Inflammatory macrophage (primary cell): ENCODE data around the gene LTO1.

Experiments
- DNase-seq, 2 donors: peaks; one replicate each; pipeline ENCODE4 v3.0.0-alpha.2; 2020 to 2022

LTO1 gene

DNA sequence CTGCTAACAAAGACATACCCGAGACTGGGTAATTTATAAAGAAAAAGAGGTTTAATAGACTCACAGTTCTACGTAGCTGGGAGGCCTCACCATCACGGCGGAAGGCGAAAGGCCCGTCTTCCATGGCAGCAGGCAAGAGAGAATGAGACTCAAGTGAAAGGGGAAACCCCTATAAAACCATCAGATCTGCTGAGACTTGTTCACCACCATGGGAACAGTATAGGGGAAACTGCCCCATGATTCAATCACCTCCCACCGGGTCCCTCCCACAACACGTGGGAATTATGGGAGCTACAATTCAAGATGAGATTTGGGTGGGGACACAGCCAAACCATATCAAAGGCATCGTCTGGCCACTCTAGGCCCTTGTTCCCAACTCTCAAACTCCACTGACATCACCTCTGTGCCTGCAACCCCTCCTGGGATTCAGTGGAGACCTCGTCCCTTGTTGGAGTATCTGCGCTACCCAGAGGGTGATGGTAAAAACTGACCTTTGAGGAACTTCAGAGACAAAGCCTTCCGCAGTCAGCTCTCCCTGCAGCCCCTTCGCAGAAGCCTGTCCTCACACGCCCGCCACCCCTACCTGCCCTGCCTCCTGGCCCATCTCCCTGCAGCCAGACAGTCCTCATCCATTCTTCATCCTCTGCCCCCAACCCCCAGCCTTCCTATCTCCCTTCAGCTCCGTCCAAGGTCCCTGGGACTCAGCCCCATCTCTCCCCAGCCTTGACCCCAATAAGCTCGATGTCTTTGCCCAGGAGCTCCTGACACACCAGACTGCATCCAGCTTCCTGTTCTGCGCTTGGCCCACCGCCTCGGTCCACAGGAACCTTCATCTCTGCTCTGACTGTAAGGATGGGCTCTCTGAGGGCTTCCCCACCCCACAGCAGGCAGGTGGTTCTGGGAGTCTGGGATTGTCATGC lies 18.4 kb downstream of the LTO1 start:
- no peak for DNase-seq

DNA sequence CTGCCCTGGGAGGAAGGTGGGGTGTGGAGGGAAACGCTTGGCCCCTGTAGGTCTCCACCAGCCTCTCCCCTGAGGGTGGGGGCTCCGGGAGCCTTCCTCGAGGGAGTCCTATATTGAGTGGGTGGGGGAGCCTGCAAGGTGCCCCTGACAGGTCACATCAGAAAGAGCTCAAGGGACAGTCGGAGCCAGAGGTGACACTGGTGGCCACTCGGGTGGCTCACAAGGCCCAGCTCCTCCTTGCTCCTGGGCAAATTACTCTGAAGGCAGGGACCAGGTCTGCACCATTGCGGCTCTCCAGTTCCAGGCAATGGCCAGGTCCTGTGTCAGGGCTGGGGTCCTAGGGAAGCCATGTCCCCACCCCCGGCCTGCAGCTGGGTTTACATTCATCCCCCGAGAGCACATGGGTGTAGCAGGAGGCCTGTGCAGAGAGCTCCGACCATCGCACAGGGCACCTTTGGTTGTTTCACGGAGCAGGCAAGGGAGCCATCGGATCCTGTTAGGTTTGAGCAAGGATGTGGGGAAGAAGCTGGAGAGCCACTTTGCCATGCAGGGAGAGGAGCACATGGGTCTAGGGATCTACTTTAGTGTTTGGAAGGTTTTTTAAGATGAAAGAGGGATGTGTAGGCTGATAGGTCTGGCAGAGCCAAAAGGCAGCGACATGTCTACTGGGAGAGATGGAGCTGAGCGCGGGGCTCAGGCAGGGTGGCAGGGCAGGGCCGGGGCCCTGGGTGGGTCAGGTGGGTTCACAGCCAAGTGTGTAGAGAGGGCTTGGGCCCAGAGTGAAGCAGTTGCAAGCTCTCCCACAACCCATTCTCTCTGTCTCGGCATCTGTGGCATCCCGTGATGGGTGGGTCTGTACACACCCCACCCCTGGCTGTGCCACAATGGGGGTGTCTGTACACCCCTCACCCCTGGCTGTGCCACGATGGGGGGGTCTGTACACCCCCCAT lies 19.4 kb downstream of the LTO1 start:
- DNase-seq, result no peak

DNA sequence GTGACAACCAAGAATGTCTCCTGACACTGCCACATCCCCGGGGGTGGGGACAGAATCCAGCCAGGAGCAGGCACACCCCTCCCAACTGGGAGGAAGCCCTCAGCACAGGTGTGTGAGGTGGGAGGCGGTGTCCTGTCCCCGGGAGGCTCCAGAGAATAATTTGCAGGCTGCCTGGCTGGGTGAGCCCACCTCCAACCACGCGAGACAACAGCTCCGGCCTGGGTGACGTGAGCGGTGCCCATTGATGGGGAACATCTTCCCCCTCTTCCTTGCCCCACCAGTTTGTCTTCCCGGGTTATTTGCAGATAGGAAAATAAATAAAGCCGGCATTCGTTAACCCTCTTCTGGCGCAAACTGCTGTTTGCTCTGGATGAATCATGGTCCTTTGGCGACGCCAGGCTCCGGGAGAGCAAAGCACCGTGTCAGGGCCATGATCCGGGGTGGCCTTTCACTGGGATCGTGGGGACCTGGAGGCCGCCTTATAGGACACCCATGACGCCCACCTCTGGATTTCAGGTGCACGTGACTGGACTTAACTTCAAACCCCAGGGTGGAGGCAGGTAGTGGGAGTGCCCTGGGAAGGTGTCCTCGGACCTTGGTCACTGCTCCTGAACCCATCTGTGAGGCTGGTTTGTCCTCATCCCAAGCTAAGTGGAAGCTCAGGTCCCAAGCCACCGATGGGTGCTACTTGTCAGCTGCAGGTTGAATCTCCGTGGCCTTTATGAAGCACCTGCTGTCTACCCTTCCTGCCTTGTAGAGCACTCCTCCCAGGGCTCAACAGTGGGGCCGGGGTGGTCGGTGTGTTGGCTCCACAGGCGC lies 20.3 kb downstream of the LTO1 start:
- DNase-seq, result no peak

DNA sequence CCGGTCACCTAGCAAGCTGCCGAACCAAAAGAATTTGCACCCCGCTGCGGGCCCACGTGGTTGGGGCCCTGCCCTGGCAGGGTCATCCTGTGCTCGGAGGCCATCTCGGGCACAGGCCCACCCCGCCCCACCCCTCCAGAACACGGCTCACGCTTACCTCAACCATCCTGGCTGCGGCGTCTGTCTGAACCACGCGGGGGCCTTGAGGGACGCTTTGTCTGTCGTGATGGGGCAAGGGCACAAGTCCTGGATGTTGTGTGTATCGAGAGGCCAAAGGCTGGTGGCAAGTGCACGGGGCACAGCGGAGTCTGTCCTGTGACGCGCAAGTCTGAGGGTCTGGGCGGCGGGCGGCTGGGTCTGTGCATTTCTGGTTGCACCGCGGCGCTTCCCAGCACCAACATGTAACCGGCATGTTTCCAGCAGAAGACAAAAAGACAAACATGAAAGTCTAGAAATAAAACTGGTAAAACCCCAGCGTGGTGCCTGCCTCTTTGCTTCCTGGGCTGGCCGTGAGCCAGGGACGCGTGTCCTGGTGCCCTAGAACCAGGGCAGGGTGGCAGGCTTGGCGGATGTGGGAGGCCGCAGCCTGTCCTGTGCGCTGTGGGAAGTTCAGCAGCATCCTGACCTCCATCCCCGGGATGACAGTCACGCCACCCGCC lies 21.0 kb downstream of the LTO1 start:
- no peak for DNase-seq

DNA sequence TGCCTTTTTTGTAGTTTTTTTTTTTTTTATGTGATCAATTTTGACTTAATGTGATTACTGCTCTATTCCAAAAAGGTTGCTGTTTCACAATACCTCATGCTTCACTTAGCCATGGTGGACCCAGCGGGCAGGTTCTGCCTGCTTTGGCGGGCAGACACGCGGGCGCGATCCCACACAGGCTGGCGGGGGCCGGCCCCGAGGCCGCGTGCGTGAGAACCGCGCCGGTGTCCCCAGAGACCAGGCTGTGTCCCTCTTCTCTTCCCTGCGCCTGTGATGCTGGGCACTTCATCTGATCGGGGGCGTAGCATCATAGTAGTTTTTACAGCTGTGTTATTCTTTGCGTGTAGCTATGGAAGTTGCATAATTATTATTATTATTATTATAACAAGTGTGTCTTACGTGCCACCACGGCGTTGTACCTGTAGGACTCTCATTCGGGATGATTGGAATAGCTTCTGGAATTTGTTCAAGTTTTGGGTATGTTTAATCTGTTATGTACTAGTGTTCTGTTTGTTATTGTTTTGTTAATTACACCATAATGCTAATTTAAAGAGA lies 21.7 kb downstream of the LTO1 start:
- DNase-seq, result no peak

DNA sequence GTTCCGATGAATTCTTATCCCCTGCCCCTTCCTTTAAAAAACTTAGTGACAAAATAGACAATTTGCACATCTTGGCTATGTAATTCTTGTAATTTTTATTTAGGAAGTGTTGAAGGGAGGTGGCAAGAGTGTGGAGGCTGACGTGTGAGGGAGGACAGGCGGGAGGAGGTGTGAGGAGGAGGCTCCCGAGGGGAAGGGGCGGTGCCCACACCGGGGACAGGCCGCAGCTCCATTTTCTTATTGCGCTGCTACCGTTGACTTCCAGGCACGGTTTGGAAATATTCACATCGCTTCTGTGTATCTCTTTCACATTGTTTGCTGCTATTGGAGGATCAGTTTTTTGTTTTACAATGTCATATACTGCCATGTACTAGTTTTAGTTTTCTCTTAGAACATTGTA lies 22.2 kb downstream of the LTO1 start:
- DNase-seq, result no peak

DNA sequence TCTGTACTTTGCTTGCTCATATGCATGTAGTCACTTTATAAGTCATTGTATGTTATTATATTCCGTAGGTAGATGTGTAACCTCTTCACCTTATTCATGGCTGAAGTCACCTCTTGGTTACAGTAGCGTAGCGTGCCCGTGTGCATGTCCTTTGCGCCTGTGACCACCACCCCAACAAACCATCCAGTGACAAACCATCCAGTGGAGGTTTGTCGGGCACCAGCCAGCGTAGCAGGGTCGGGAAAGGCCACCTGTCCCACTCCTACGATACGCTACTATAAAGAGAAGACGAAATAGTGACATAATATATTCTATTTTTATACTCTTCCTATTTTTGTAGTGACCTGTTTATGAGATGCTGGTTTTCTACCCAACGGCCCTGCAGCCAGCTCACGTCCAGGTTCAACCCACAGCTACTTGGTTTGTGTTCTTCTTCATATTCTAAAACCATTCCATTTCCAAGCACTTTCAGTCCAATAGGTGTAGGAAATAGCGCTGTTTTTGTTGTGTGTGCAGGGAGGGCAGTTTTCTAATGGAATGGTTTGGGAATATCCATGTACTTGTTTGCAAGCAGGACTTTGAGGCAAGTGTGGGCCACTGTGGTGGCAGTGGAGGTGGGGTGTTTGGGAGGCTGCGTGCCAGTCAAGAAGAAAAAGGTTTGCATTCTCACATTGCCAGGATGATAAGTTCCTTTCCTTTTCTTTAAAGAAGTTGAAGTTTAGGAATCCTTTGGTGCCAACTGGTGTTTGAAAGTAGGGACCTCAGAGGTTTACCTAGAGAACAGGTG lies 23.1 kb downstream of the LTO1 start:
- no peak for DNase-seq

DNA sequence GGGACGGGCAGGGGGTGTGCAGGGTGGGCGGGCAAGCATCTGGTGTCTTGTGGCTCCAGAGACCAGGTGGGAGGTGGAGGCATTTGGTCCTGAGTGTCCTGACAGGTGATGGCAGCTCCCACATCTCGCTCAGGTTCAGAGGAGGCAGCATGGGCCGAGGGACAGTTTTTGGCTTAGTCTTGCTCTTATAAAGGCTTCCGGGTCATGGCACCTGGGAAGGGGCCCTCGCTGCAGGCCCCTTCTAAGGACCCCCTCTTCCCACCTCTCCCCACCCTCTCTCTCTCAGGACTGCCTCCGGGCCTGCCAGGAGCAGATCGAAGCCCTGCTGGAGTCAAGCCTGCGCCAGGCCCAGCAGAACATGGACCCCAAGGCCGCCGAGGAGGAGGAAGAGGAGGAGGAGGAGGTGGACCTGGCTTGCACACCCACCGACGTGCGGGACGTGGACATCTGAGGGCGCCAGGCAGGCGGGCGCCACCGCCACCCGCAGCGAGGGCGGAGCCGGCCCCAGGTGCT lies 24.3 kb downstream of the LTO1 start:
- no peak for DNase-seq

DNA sequence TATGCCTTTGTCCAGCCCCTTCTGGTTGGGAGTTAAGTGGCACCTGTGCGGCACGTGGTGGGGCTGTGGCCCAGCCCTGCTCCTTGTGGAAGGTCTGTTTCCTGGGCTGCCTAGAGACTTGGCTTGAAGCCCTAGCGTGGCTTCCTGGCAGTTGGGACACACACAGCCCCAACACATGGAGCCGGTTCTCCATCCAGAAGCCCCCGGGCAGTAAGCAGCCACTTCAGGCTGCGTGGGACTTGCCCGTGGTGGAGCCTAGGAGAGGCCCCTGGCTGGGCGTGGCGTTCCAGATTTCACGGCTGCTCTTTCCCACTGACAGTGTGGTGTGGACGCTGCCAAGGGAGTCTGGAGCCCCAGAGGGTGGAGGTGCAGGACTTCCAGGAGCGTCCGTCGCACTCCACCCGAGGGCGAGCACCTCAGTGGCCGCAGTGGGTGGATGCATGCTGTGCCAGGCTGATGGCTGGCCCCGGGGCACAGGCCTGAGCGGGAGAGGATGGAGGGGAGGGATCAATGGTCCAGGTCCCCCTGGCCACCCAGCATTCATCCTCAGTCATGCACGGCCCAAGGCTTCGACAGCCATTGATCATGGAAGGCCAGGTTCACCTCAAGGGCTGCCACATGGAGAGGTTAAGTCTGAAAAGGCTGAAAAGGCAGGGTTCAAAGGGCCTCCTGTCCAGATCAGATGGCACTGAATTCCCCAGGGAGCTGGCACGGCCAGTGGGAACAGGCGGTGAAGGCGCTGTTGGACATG lies 24.9 kb downstream of the LTO1 start:
- DNase-seq, result no peak

DNA sequence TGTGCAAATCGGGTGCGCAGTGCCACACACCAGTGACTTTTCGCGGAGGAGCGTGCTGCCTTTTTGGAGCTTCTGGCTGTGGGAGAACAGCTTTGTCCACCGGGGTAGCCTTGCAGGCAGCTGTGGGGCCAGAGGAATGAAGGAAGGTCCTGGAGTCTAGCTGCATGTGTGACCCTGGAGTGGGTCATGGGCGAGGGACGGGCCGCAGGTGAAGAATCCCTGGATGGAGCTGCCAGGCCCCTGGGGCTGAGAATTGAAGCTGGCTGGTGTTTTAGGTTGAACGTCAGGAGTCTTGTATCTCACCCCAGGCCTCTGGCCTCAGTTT lies 25.6 kb downstream of the LTO1 start:
- DNase-seq, result no peak

DNA sequence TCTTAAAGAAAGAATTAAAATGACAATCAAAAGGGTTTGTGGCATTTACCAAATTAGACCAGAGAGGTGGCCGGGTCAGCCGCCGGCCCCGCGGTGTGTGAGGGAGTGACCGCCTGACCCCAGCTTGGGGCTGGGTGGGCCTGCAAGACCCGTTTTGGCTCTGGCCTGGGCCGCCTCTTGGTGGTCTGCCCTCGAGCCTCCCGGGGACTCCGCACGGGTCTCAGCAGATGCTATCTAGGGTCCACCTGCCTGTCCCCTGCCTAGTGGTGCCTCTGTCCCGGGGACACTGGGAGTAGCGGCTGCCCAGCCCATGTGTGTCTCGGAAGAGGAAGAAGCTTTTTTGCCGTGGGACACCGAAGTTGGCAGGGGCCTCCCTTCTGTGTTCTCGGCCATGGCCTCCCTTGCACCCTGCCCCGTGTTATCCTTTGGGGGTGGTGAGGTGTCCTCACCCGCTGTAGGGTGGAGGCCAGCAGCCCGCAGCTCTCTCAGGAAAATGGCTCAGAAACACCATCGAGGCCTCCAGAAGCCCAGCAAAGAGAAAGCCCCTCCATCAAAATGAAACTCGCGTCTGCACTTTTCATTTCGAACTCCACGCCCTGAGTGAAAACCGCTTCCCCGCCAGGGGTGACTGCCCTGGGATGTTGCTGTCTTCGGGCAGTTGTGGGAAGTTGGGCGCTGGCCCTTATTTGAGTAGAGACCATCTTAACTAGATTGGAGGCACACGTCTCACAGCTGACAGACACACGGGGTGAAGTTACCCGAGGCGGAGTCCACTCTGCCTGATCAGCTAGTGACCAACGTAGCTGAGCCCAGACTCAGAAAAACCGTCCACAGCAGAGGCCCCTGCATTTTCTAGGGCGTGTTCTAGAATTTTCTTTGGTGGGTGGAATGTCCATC lies 26.2 kb downstream of the LTO1 start:
- DNase-seq, result no peak

DNA sequence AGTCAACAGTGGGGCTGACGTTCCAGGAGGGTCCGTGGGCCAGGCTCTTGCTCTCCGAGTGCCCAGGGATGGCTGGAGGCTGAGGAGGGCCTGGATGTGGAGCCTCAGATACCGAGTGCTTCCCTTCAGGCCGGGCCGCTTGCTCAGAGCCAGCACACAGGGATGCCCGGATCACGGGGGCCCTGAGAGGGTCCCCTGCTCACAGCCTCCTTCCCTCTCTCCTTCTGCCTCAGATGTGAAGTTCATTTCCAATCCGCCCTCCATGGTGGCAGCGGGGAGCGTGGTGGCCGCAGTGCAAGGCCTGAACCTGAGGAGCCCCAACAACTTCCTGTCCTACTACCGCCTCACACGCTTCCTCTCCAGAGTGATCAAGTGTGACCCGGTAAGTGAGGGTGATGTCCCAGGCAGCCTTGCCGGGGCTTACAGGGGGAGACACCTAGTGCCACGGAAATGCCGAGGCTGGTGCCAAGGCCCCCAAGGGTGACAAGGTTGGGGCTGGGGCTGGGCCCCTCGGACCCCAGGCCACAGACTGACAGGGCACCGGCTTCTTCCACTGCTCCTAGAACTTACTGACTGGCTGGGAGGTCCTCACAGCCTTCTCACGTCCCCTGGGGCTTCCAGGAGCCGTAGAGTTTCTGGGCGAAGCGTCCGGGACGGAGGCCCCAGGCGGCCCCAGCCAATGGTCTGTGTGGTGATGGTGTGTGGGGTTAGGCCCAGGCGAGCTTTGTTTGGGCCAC lies 27.2 kb downstream of the LTO1 start:
- DNase-seq, result no peak

DNA sequence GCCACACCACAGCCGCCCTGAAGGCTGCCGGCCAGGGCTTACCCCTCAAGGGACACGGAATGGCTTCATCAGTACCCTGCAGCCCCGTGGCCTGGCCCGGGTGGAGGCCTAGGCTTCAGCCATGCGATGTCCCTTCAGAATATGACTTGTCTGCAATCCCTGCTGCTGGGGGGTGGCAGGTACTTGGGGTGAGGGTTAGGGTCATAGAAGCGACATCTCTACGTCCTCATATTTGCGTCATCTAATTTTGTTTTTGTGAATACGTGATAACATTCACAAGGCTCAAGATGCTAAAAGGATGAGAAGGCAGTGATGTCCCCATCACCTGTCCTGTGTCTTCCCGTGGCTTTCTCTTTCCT lies 27.8 kb downstream of the LTO1 start:
- no peak for DNase-seq

DNA sequence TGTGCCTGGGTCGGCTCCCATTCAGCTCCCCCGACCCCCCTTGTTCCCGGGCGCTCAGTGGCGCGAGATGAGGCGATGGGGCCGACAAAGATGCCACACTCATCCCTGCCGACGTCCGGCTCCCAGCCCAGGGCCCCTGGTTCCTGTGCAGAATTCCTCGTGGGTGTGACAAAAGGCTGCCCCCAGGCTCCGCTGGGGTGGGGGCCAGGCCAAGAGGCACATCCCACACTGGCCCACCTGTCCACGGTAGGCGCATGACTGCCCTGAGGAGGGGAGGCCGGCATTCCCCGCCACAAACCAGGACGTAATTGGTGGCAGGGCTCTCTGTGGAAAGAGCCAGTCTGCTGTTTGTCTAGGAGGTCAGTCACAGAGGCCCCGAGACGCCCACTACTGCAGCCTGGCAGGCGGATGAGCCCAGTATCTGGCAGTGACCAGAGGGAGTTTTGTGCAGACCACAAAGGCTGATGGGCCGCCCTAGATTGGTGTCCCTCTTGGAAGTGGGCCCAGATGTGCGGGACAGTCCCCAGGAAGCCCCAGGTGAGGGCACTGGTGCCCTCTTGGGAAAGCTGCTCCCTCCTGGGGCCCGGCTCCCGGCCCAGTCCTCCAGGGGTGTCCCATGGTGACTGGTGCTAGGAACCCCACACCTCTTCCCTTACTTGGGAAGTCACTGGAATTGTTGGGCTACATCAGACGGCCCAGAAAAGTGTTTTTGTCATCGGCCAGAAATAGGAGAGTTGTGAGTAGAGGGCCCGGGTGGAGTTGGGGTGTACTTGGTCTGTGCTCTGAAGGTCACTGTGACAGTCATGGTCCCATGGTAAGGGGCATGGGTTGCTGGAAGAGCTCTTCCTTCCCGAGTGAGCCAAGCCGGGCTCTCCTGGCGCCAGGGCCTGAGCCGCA lies 28.4 kb downstream of the LTO1 start:
- no peak for DNase-seq

DNA sequence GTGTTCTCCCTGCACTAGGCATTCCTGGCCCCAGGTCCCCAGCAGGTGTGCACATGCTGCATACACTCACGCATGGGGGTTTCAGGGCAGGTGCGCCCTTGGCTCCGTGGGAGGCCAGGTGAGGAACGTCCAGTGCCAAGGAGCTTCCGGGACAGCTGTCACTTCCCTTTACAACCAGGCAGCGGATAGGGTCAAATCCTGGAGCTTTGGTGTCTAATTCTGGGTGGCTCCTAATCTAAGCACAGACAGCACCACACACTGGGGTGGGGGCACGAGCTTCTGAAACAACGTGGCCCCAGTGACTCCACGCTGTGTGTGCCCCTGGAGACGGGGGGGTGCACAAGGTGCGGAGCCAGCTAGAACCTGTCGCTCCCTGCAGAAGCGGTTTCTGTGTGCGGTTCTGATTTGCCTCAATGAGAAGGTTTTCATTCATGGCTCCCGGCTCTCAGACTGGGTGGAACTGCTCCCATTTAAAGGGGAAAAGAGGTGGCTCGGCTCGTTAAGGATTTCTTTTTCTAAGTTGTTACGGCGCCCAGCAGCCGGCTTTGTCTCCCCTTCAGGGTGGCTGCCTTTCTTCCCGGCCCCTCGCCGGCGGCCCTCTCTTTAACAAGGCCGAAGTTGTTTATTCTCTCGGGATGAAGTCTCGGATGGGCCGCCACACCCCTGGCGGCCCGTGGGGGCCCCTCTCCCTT lies 29.2 kb downstream of the LTO1 start:
- no peak for DNase-seq

DNA sequence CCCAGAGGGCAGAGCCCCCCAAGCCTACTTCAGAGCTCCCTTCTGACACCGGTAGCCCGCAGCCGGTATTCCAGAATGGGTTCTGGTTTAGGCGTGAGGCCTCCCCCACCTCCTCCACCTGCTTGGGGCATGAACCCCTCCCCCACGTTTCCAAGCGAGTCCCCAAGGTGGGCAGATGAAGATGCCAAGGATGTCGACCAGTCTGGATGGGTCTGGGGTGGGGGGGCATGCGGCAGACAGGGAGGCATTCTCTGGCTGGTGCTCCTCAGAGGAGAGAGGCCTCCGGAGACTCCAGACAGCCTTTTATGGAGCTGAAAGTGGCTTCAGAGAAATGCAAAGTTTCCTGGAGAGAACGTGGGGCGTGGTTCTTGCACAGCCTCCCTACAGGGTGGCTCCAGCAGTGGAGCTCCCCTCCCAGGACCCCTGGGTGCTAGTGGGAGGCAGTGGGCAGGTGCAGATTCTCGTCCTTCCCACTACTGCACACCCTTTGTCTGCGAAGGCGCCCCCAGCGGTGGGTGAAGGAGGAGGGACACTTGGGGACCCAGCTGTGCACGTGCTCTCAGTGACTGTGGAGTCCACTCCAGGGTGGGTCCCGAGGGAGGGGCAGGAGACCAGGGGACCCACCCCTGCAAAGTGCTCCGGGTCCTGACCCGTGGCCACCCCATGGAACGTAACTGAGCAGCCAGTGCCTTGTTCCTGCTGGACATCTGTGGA lies 30.0 kb downstream of the LTO1 start:
- DNase-seq, result no peak
